GM12892 (cell line): ENCODE results near the gene NPAS3.

Experiments used
- POLR2A ChIP-seq: IDR thresholded peaks from 2 replicates; pipeline ENCODE4 v1.6.1; 2011; ENCODE audit warnings: low read depth, low read length, control low read depth
- POLR2AphosphoS5 ChIP-seq: IDR thresholded peaks from 2 replicates; pipeline ENCODE4 v1.6.1; 2011; ENCODE audit warnings: low read depth, low read length, control low read depth

GRCh38 chr14:33454022-33454595, 515.4 kb downstream of the NPAS3 start:
- TF ChIP-seq POLR2AphosphoS5 (no peak), POLR2A (no peak)
